Loucy (cell line): ENCODE measurements around the gene KCNT1.

Experiments
- H2AFZ ChIP-seq: fragments of 200-600 bp; sonication (generic); 2 replicates; pipeline ENCODE4 v1.6.0; 2016; ENCODE audit warnings: antibody characterized with exemption, mild to moderate bottlenecking, low read length, moderate library complexity
- H3F3A ChIP-seq: fragments of 200-600 bp; 2 replicates; pipeline ENCODE4 v1.6.0; 2016; ENCODE audit warnings: antibody characterized with exemption, low read depth, mild to moderate bottlenecking
- H3K27me3 ChIP-seq: fragments of 200-600 bp; sonication (generic); 2 replicates; pipeline ENCODE4 v1.6.1; 2014; ENCODE audit warnings: low read length, mild to moderate bottlenecking; ENCODE audit not compliant: insufficient read depth, poor library complexity, severe bottlenecking
- H3K36me3 ChIP-seq: fragments of 200-600 bp; sonication (generic); 2 replicates; pipeline ENCODE4 v1.6.1; 2016; ENCODE audit warnings: low read length; ENCODE audit not compliant: insufficient read depth
- H3K4me1 ChIP-seq: fragments of 200-600 bp; sonication (generic); 2 replicates; pipeline ENCODE4 v1.5.1; 2014; ENCODE audit warnings: low read length, mild to moderate bottlenecking; ENCODE audit not compliant: insufficient read depth, poor library complexity, severe bottlenecking
- H3K4me2 ChIP-seq: fragments of 200-600 bp; sonication (generic); 2 replicates; pipeline ENCODE4 v1.6.0; 2014; ENCODE audit warnings: antibody characterized with exemption, low read length, low read depth, mild to moderate bottlenecking; ENCODE audit not compliant: poor library complexity, severe bottlenecking
- H3K4me3 ChIP-seq: fragments of 200-600 bp; sonication (generic); 2 replicates; pipeline ENCODE4 v1.5.1; 2014; ENCODE audit warnings: low read length, mild to moderate bottlenecking, mixed read lengths; ENCODE audit not compliant: poor library complexity, severe bottlenecking
- H3K79me2 ChIP-seq: fragments of 200-600 bp; sonication (generic); 2 replicates; pipeline ENCODE4 v1.6.1; 2014; ENCODE audit warnings: low read length; ENCODE audit not compliant: insufficient read depth
- H3K9ac ChIP-seq: fragments of 200-600 bp; sonication (generic); 2 replicates; pipeline ENCODE4 v1.6.0; 2014; ENCODE audit warnings: mild to moderate bottlenecking, low read depth, low read length, moderate library complexity; ENCODE audit not compliant: poor library complexity, severe bottlenecking
- H3K9me2 ChIP-seq: fragments of 200-600 bp; sonication (generic); replicated peaks from 2 replicates; pipeline ENCODE4 v1.6.1; 2016; ENCODE audit warnings: low read depth, low read length, mixed read lengths
- H3K9me3 ChIP-seq: fragments of 200-600 bp; sonication (generic); 2 replicates; pipeline ENCODE4 v1.6.1; 2014; ENCODE audit warnings: mild to moderate bottlenecking, antibody characterized with exemption, low read length, low read depth; ENCODE audit not compliant: insufficient read depth
- H4K20me1 ChIP-seq: fragments of 200-600 bp; sonication (generic); 2 replicates; pipeline ENCODE4 v1.6.0; 2014; ENCODE audit warnings: antibody characterized with exemption, low read length, mild to moderate bottlenecking; ENCODE audit not compliant: insufficient read depth, poor library complexity, severe bottlenecking
- CTCF ChIP-seq: fragments of 200-600 bp; sonication (generic); conservative IDR thresholded peaks from 2 replicates; pipeline ENCODE4 v1.5.1; 2014; ENCODE audit warnings: mild to moderate bottlenecking, antibody characterized with exemption, low read length
- EZH2phosphoT487 ChIP-seq: fragments of 200-600 bp; IDR thresholded peaks from 2 replicates; pipeline ENCODE4 v1.6.1; 2018; ENCODE audit warnings: antibody characterized with exemption, mild to moderate bottlenecking, moderate library complexity, borderline replicate concordance

KCNT1 gene

GRCh38 chr9:135681161-135681560 lies 20.8 kb upstream of the KCNT1 start:
- Histone ChIP-seq H3K4me2 (no peak overlapping the region), H3K9me3 (no peaks in the 10 kb centered on the region), H3F3A (no peaks in the 10 kb centered on the region), H2AFZ (no peak overlapping the region), H3K9me2 (no peaks in the 10 kb centered on the region), H3K79me2 (no peaks in the 10 kb centered on the region), H3K36me3 (no peaks in the 10 kb centered on the region), H3K4me1 (no peaks in the 10 kb centered on the region), H3K9ac (no peak overlapping the region), H4K20me1 (no peaks in the 10 kb centered on the region), H3K4me3 (no peak overlapping the region), H3K27me3 (no peaks in the 10 kb centered on the region)
- TF ChIP-seq CTCF: no peak
- TF ChIP-seq EZH2phosphoT487: no peak

GRCh38 chr9:135683401-135684034 lies 18.5 kb upstream of the KCNT1 start:
- no peaks in the 10 kb centered on the region for H3K9me3 ChIP-seq
- no peak overlapping the region for H3K9ac ChIP-seq
- H3K27me3 ChIP-seq: no peaks in the 10 kb centered on the region
- H3F3A ChIP-seq: no peaks in the 10 kb centered on the region
- TF ChIP-seq CTCF: no peak
- no peak for TF ChIP-seq EZH2phosphoT487
- no peaks in the 10 kb centered on the region for H3K9me2 ChIP-seq
- H4K20me1 ChIP-seq: no peaks in the 10 kb centered on the region
- H3K79me2 ChIP-seq: no peaks in the 10 kb centered on the region
- H3K36me3 ChIP-seq: no peaks in the 10 kb centered on the region
- no peak overlapping the region for H3K4me3 ChIP-seq
- no peaks in the 10 kb centered on the region for H3K4me1 ChIP-seq
- H3K4me2 ChIP-seq: no peak overlapping the region
- H2AFZ ChIP-seq: no peak overlapping the region

- Histone ChIP-seq H3K9me2 (no peaks in the 10 kb centered on the region), H2AFZ (no peak overlapping the region), H3K36me3 (no peaks in the 10 kb centered on the region), H3K9me3 (no peaks in the 10 kb centered on the region), H3F3A (no peaks in the 10 kb centered on the region), H3K27me3 (no peaks in the 10 kb centered on the region), H3K4me1 (no peaks in the 10 kb centered on the region), H3K9ac (no peak overlapping the region), H4K20me1 (no peaks in the 10 kb centered on the region), H3K79me2 (no peaks in the 10 kb centered on the region), H3K4me2 (no peak overlapping the region), H3K4me3 (no peak overlapping the region)
- no peak for TF ChIP-seq CTCF
- TF ChIP-seq EZH2phosphoT487: no peak
Observed at GRCh38 chr9:135684691-135685090, 17.3 kb upstream of the KCNT1 start.
